ENCODE data around the gene PARD3B. TPM values are rescaled to one million over a fixed set of nuclear protein-coding genes. Genes with fewer than 3 reads are reported as not detected.

Gene PARD3B
- total RNA-seq, 1 experiment from 2014 or later, result 7.6 TPM

DNA sequence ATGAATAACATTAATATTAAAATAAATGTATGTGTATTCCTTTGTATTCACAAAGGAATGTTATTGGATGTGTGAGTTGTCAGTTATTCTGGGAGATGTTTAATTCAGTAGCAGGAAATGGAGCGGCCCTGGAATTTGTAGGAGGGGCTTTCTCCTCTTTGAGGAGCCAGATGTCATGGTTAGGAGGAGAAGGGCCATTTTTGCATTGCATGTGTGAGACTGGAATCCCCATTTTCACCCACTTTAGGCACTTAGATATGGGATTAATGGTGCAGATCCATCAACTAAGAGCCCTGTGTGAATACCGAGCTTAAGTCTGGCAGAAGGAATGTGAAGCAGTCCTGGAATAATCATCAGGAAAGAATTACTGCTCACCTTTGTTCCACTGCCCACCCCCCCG is 439.2 kb downstream of the PARD3B start:
- no peak overlapping the region for H3K27ac ChIP-seq (ENCODE audit: low read depth, low read length, poor library complexity, severe bottlenecking)
- TF ChIP-seq, protein P1, sequence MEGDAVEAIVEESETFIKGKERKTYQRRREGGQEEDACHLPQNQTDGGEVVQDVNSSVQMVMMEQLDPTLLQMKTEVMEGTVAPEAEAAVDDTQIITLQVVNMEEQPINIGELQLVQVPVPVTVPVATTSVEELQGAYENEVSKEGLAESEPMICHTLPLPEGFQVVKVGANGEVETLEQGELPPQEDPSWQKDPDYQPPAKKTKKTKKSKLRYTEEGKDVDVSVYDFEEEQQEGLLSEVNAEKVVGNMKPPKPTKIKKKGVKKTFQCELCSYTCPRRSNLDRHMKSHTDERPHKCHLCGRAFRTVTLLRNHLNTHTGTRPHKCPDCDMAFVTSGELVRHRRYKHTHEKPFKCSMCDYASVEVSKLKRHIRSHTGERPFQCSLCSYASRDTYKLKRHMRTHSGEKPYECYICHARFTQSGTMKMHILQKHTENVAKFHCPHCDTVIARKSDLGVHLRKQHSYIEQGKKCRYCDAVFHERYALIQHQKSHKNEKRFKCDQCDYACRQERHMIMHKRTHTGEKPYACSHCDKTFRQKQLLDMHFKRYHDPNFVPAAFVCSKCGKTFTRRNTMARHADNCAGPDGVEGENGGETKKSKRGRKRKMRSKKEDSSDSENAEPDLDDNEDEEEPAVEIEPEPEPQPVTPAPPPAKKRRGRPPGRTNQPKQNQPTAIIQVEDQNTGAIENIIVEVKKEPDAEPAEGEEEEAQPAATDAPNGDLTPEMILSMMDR (conservative IDR thresholded peaks at IDR 0.05; ENCODE audit: low read depth, low read length), result no peak
- no peak for TF ChIP-seq EZH2 (IDR thresholded peaks at IDR 0.05; ENCODE audit: borderline replicate concordance, low read depth, low read length, poor library complexity, severe bottlenecking)
- CTCF ChIA-PET, result no interaction called here

GRCh38 chr2:204986641-204987040 is 441.4 kb downstream of the PARD3B start:
- no peak overlapping the region for H3K27ac ChIP-seq (ENCODE audit: low read depth, low read length, poor library complexity, severe bottlenecking)
- no peak overlapping the region for H3K4me3 ChIP-seq (ENCODE audit: low read depth, low read length, poor library complexity, severe bottlenecking)
- no peaks in the 10 kb centered on the region for H3K27me3 ChIP-seq (replicated peaks; ENCODE audit: insufficient read depth, low read depth, low read length, poor library complexity)
- ChIA-PET POLR2A (ENCODE audit: low non-redundant PET) (no interaction called here), CTCF (no interaction called here)
- intact Hi-C loops (cut with micrococcal nuclease; ENCODE audit: unreplicated experiment), result no loop called here
- BruUV-seq (replicated peaks), result no TSS peak
- peaks cover 6% of the 10 kb centered on the region for H3K4me1 ChIP-seq (ENCODE audit: insufficient read depth, low read length, poor library complexity, severe bottlenecking)
- TF ChIP-seq, protein P1 (conservative IDR thresholded peaks at IDR 0.05; ENCODE audit: low read depth, low read length), result no peak
- TF ChIP-seq EZH2 (IDR thresholded peaks at IDR 0.05; ENCODE audit: borderline replicate concordance, low read depth, low read length, poor library complexity, severe bottlenecking), result no peak
- DNase-seq (ENCODE audit: low spot score), result no peak
- H3K9me3 ChIP-seq (ENCODE audit: low read depth, low read length, poor library complexity, severe bottlenecking), result no peaks in the 10 kb centered on the region
- no peaks in the 10 kb centered on the region for H3K36me3 ChIP-seq (ENCODE audit: insufficient read depth, low read length, poor library complexity, severe bottlenecking)

More for the DNA sequence above, 439.2 kb downstream of the PARD3B start:
- BruUV-seq (replicated peaks), result no TSS peak
- intact Hi-C loops (cut with micrococcal nuclease; ENCODE audit: unreplicated experiment), result no loop called here
- Histone ChIP-seq H3K9me3 (ENCODE audit: low read depth, low read length, poor library complexity, severe bottlenecking) (no peaks in the 10 kb centered on the region), H3K4me3 (ENCODE audit: low read depth, low read length, poor library complexity, severe bottlenecking) (no peak overlapping the region), H3K27me3 (replicated peaks; ENCODE audit: insufficient read depth, low read depth, low read length, poor library complexity) (no peaks in the 10 kb centered on the region), H3K4me1 (ENCODE audit: insufficient read depth, low read length, poor library complexity, severe bottlenecking) (peaks cover 6% of the 10 kb centered on the region), H3K36me3 (ENCODE audit: insufficient read depth, low read length, poor library complexity, severe bottlenecking) (no peaks in the 10 kb centered on the region)
- DNase-seq (ENCODE audit: low spot score), result peak; percentile 33
- POLR2A ChIA-PET (ENCODE audit: low non-redundant PET), result no interaction called here

GRCh38 chr2:204988836-204989235 is 443.6 kb downstream of the PARD3B start:
- ChIA-PET POLR2A (ENCODE audit: low non-redundant PET) (no interaction called here), CTCF (no interaction called here)
- BruUV-seq (replicated peaks), result no TSS peak
- Histone ChIP-seq H3K36me3 (ENCODE audit: insufficient read depth, low read length, poor library complexity, severe bottlenecking) (no peaks in the 10 kb centered on the region), H3K4me3 (ENCODE audit: low read depth, low read length, poor library complexity, severe bottlenecking) (no peak overlapping the region), H3K27me3 (replicated peaks; ENCODE audit: insufficient read depth, low read depth, low read length, poor library complexity) (no peaks in the 10 kb centered on the region), H3K9me3 (ENCODE audit: low read depth, low read length, poor library complexity, severe bottlenecking) (no peaks in the 10 kb centered on the region), H3K4me1 (ENCODE audit: insufficient read depth, low read length, poor library complexity, severe bottlenecking) (no peaks in the 10 kb centered on the region), H3K27ac (ENCODE audit: low read depth, low read length, poor library complexity, severe bottlenecking) (no peak overlapping the region)
- no peak for TF ChIP-seq EZH2 (IDR thresholded peaks at IDR 0.05; ENCODE audit: borderline replicate concordance, low read depth, low read length, poor library complexity, severe bottlenecking)
- TF ChIP-seq, protein P1 (conservative IDR thresholded peaks at IDR 0.05; ENCODE audit: low read depth, low read length), result no peak
- intact Hi-C loops (cut with micrococcal nuclease; ENCODE audit: unreplicated experiment), result no loop called here
- DNase-seq (ENCODE audit: low spot score), result no peak

All from A673 (cell line).